ENCODE data around the gene GPR21. TPM values are rescaled to one million over a fixed set of nuclear protein-coding genes. Genes with fewer than 3 reads are reported as not detected.

The GPR21 gene
- total RNA-seq, 2 donors from 2014 or later = 1.5 to 1.8 TPM

DNA sequence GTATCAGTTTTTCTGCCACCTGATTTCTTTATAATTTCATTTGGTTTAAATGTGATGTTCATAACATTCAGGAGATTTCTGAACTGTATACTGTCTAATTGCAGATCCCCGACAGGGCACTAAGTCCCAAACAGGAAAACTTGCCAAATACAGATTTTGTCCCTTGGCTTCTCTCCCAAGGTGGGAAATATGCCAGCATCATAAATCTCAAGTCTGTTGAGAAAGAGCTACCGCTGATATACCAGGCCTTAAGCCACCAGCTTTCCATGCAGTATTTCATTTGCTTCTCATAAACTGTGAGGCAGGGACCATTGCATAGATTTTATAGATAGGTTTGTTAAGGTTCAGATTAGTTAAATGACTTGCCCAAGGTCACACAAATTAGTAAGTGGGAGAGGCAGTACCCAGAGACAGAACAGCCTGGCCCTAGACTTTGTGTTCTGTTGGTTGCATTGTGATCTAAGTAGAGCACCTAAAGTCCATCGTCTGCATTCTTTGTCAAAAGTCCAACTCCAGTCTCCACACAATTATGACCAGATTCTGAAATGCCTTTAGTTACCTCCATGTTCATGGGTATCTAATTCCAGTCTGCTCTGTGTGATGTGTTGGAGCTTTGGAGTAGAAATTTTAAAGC lies 16.2 kb downstream of the GPR21 start:
- Histone ChIP-seq H3K27me3 (ENCODE audit: control insufficient read depth, insufficient read depth, low read length, poor library complexity, severe bottlenecking) (no peaks in the 10 kb centered on the region), H3K9me3 (ENCODE audit: control insufficient read depth, low read length) (no peaks in the 10 kb centered on the region), H3K4me1 (ENCODE audit: control insufficient read depth, insufficient read depth, low read length) (no peaks in the 10 kb centered on the region), H3K27ac (ENCODE audit: low read depth, low read length) (no peak overlapping the region), H3K9ac (ENCODE audit: extremely low read depth, low read length, poor library complexity, severe bottlenecking) (no peak overlapping the region), H3K36me3 (ENCODE audit: control insufficient read depth, insufficient read depth, low read length) (peaks cover 30% of the 10 kb centered on the region), H3K4me3 (ENCODE audit: low read length) (no peak overlapping the region)
- Mint-ChIP-seq H3K36me3 (ENCODE audit: low read depth) (peaks cover 13% of the 10 kb centered on the region), H3K9me3 (no peaks in the 10 kb centered on the region), H3K4me3 (no peak overlapping the region), H3K27ac (no peak overlapping the region), H3K27me3 (ENCODE audit: insufficient read depth) (no peaks in the 10 kb centered on the region), H3K4me1 (peaks cover 3% of the 10 kb centered on the region)
- DNase-seq = no peak
- 82 to 99% methylated on average over 2 to 3 of the region's 3 CpGs for WGBS, 2 experiments (ENCODE audit: insufficient coverage in 1 of 2, insufficient read length in 1 of 2)
- TF ChIP-seq, protein P1, sequence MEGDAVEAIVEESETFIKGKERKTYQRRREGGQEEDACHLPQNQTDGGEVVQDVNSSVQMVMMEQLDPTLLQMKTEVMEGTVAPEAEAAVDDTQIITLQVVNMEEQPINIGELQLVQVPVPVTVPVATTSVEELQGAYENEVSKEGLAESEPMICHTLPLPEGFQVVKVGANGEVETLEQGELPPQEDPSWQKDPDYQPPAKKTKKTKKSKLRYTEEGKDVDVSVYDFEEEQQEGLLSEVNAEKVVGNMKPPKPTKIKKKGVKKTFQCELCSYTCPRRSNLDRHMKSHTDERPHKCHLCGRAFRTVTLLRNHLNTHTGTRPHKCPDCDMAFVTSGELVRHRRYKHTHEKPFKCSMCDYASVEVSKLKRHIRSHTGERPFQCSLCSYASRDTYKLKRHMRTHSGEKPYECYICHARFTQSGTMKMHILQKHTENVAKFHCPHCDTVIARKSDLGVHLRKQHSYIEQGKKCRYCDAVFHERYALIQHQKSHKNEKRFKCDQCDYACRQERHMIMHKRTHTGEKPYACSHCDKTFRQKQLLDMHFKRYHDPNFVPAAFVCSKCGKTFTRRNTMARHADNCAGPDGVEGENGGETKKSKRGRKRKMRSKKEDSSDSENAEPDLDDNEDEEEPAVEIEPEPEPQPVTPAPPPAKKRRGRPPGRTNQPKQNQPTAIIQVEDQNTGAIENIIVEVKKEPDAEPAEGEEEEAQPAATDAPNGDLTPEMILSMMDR (conservative IDR thresholded peaks at IDR 0.05) = no peak

DNA sequence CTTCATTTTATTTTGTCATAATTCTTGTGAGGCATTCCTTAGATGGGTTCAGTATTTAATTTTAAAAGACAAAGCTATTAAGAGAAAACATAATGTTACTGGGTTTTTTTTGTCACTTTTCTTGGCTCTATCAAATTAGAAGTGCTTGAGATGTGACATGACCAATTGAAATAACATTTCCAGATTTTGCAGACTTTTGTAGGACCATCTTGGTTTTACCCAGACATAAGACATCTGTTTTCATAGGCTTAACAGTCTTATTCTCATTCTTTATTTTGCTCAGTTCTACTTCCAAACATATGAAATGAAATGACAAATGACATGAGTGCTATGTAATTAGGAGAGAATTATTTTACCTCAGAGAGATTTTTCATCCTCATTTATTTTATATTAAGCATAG lies 19.6 kb downstream of the GPR21 start:
- H3K4me1 ChIP-seq (ENCODE audit: control insufficient read depth, insufficient read depth, low read length) = no peaks in the 10 kb centered on the region
- H3K9me3 Mint-ChIP-seq = peaks cover 3% of the 10 kb centered on the region

DNA sequence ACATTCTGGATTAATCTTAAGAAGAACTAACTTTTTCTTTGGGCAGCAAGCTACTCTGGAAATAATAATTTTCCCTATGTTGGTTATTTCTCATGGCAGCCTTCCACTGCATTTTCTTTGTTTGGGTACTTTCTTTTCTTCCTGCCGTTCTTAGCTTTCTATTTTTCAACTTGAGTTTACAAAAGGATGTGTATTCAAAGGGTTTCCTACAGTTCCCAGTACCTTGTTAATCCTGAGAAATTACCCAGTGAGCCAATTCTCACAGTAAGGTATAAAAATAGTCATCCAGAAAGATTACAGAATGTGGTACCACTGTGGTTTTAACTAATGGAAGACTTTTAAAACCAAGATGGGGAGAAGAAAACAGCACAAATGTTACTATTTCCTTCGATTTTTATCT lies 20.2 kb downstream of the GPR21 start:
- Mint-ChIP-seq H3K36me3 (ENCODE audit: low read depth) (peaks cover 26% of the 10 kb centered on the region), H3K27me3 (ENCODE audit: insufficient read depth) (no peaks in the 10 kb centered on the region), H3K4me1 (peaks cover 3% of the 10 kb centered on the region), H3K9me3 (peaks cover 3% of the 10 kb centered on the region), H3K27ac (no peak overlapping the region), H3K4me3 (no peak overlapping the region)
- Histone ChIP-seq H3K9ac (ENCODE audit: extremely low read depth, low read length, poor library complexity, severe bottlenecking) (no peak overlapping the region), H3K9me3 (ENCODE audit: control insufficient read depth, low read length) (peaks cover 5% of the 10 kb centered on the region), H3K4me1 (ENCODE audit: control insufficient read depth, insufficient read depth, low read length) (no peaks in the 10 kb centered on the region), H3K27me3 (ENCODE audit: control insufficient read depth, insufficient read depth, low read length, poor library complexity, severe bottlenecking) (no peaks in the 10 kb centered on the region), H3K36me3 (ENCODE audit: control insufficient read depth, insufficient read depth, low read length) (peaks cover 41% of the 10 kb centered on the region), H3K4me3 (ENCODE audit: low read length) (no peak overlapping the region), H3K27ac (ENCODE audit: low read depth, low read length) (no peak overlapping the region)
- 64% methylated on average over 2 of the region's 2 CpGs; no CpG with 5 or more reads in 1 of the 2 experiments for WGBS, 2 experiments (ENCODE audit: insufficient coverage in 1 of 2, insufficient read length in 1 of 2)
- no peak for DNase-seq
- TF ChIP-seq, protein P1 (conservative IDR thresholded peaks at IDR 0.05) = no peak

More for the DNA sequence above, 19.6 kb downstream of the GPR21 start:
- peaks cover 5% of the 10 kb centered on the region for H3K9me3 ChIP-seq (ENCODE audit: control insufficient read depth, low read length)
- Mint-ChIP-seq H3K4me1 (peaks cover 3% of the 10 kb centered on the region), H3K27ac (no peak overlapping the region), H3K27me3 (ENCODE audit: insufficient read depth) (no peaks in the 10 kb centered on the region), H3K36me3 (ENCODE audit: low read depth) (peaks cover 28% of the 10 kb centered on the region), H3K4me3 (no peak overlapping the region)
- no peaks in the 10 kb centered on the region for H3K27me3 ChIP-seq (ENCODE audit: control insufficient read depth, insufficient read depth, low read length, poor library complexity, severe bottlenecking)
- H3K4me3 ChIP-seq (ENCODE audit: low read length) = no peak overlapping the region
- no peak overlapping the region for H3K9ac ChIP-seq (ENCODE audit: extremely low read depth, low read length, poor library complexity, severe bottlenecking)
- peaks cover 43% of the 10 kb centered on the region for H3K36me3 ChIP-seq (ENCODE audit: control insufficient read depth, insufficient read depth, low read length)
- no peak overlapping the region for H3K27ac ChIP-seq (ENCODE audit: low read depth, low read length)
- TF ChIP-seq, protein P1 (conservative IDR thresholded peaks at IDR 0.05) = no peak
- DNase-seq = no peak
